GM19240 (cell line): ENCODE measurements around the gene SRPX2.
"Not testable (repeated sequence)": the region's sequence is repeated elsewhere in the genome, so short reads cannot be mapped to it uniquely, and the experiment has no call there.

ENCODE experiments used
- DNase-seq: peaks from one replicate; pipeline ENCODE4 v3.0.0; 2011; ENCODE audit warnings: low spot score; ENCODE audit not compliant: insufficient read length

SRPX2 gene

DNA sequence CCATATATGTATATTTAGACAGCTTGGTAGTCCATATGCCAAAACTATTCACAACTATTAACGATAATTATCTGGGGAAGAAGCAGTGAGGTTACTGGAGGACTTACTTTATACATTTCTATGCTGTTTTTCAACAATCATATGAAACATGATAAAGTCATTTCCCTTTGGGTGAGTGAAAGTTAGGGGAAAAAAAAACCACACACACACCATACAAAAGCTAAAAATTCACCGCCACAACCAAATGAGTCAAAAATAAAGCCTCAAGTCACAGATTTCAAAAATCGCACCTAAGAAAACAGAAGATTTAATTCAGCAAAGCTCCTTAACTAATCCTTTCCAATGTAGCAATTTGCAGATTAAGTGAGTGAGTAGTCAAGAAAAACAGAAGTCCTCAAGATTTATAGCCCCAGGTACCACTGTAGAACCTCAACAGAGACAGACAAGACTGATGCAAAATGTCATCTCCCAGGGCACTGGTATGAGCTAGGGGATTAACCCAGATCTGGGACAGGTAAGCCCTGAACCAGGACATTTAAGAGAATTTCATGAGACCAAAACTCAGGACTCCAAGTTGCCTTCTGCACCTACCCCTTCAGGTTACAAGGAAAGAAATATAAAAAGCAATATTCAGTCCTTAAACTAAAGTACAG, 52.8 kb downstream of the SRPX2 start:
- no peak for DNase-seq

- no peak for DNase-seq
Measured at GRCh38 chrX:100698551-100698950, 54.6 kb downstream of the SRPX2 start.

DNA sequence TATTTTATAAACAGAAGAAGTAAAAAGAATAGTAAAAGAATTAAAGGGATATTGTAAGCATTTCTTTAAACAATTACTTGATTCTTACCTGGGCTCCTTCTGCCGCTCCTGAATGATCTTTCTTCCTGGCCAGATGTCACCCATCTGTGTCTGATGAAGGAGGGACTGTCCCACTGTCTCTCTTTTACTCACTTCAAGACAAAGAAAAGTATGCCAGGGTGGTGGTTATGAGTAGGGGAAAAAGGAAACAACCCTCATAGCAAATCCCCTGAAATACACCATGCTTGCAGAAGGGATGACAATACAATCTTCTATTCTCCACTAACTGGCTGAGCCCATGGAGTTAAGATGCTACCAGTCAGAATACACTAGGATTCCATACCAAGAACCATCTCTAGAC, 56.8 kb downstream of the SRPX2 start:
- DNase-seq: no peak

DNA sequence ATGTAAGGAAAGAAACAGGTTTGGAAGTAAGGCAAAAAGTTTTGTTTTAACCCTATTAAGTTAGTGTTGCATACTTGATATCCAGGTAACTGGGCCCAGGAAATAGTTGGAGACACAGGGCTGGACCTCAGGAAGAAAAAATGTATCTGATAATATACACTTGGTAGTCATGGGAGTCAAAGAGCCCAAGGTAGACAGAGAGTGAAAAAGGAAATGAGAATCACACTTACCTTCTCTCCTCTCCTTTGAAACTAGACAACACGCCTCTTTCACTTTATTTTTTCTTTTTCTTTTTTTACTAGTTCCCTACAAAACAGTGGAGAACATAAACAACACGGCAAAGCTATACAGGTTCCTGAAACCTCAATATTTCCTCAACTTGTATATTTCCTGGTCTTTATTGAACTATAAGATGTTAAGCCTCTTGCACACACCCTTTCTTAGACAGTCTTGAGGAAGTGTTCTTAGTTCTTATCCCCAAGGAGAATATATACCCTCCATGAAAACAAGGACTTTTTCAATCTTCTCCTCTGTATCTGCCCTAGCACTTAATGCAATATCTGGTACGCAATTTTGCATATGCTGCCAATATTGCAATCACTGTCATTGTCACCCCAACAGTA, 60.7 kb downstream of the SRPX2 start:
- no peak for DNase-seq

DNA sequence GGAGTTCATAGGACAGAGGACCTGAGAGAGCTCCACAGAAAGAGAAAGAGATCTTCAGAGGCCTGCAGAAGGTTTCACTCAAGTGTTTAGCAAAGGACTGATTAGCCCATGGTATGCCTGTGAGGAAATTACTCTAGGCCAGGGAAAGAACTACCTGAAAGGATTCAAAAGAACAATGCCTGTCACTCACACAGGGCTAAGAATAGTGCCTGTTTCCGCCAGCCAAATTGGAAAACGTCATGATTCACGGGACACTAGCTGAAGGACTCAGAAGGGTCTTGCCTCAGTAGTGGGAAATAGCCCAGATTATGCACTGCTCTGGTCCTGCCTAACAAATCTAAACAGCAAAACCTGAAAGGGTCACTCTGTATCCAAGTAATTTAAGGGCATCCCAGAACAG, 66.8 kb downstream of the SRPX2 start:
- no peak for DNase-seq

DNA sequence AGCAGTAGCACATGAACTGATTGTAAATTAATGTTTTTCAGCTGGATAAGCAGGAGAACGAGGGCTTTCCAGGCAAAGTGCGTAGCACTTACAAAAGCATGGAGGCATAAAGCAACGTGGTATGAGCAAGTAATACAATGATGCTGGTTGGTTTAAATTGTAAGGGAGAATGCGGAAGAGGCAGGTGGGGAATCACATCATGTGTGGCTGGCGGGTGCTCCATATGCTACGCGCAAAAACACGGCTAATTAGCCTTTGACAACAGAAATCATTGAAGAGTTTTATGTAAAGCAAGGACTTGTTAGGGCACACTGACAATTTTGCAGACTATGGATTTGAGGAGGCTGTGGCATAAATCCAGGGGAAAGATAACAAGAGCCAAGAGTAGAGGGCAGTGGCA, 73.4 kb downstream of the SRPX2 start:
- no peak for DNase-seq

GRCh38 chrX:100719139-100719538, 75.1 kb downstream of the SRPX2 start:
- no peak for DNase-seq

GRCh38 chrX:100720301-100720700, 76.3 kb downstream of the SRPX2 start:
- DNase-seq: no peak

- DNase-seq: no peak
Measured at GRCh38 chrX:100721328-100721727, 77.3 kb downstream of the SRPX2 start.

DNA sequence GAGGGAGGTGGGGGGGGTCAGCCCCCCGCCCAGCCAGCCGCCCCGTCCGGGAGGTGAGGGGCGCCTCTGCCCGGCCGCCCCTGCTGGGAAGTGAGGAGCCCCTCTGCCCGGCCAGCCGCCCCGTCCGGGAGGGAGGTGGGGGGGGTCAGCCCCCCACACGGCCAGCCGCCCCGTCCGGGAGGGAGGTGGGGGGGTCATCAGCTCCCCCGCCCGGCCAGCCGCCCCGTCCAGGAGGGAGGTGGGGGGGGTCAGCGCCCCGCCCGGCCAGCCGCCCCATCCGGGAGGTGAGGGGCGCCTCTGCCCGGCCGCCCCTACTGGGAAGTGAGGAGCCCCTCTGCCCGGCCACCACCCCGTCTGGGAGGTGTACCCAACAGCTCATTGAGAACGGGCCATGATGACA, 80.0 kb downstream of the SRPX2 start:
- not testable (repeated sequence) for DNase-seq
